D721Med (cell line): Measurements from ENCODE around the gene FNDC10.
"Not testable (repeated sequence)": the region's sequence is repeated elsewhere in the genome, so short reads cannot be mapped to it uniquely, and the experiment has no call there.

Experiments used
- DNase-seq: peaks from one replicate; pipeline ENCODE4 v3.0.0; 2011; ENCODE audit warnings: low spot score; ENCODE audit not compliant: insufficient read length
- FAIRE-seq: peaks from 2 replicates; lab custom pipeline; 2011; peaks lifted over from hg19 to GRCh38; lab: Jason Lieb, UNC
- TF ChIP-seq, protein P1 (sequence below): IDR thresholded peaks from 2 replicates; pipeline ENCODE4 v1.5.1; 2012; ENCODE audit warnings: mild to moderate bottlenecking, control low read depth; ENCODE audit not compliant: insufficient read depth; ENCODE audit errors: missing control alignments

The FNDC10 gene

DNA sequence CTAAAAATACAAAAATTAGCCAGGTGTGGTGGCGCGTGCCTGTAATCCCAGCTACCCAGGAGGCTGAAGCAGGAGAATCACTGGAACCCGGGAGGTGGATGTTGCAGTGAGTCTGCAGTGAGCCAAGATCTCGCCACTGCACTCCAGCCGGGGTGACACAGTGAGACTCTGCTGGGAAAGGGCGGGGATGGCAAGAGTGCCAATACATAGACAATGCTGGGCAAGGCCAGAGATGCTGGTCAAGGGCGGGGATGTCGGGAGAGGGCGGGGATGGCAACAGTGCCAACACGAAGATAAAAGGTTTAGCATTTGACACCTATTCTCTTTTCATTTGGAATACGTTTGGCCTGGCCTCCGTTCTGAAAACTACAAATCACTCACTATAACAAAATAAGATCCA is 36.2 kb downstream of the FNDC10 start:
- no peak for DNase-seq
- TF ChIP-seq, protein P1, sequence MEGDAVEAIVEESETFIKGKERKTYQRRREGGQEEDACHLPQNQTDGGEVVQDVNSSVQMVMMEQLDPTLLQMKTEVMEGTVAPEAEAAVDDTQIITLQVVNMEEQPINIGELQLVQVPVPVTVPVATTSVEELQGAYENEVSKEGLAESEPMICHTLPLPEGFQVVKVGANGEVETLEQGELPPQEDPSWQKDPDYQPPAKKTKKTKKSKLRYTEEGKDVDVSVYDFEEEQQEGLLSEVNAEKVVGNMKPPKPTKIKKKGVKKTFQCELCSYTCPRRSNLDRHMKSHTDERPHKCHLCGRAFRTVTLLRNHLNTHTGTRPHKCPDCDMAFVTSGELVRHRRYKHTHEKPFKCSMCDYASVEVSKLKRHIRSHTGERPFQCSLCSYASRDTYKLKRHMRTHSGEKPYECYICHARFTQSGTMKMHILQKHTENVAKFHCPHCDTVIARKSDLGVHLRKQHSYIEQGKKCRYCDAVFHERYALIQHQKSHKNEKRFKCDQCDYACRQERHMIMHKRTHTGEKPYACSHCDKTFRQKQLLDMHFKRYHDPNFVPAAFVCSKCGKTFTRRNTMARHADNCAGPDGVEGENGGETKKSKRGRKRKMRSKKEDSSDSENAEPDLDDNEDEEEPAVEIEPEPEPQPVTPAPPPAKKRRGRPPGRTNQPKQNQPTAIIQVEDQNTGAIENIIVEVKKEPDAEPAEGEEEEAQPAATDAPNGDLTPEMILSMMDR: no peak
- FAIRE-seq: no peak

DNA sequence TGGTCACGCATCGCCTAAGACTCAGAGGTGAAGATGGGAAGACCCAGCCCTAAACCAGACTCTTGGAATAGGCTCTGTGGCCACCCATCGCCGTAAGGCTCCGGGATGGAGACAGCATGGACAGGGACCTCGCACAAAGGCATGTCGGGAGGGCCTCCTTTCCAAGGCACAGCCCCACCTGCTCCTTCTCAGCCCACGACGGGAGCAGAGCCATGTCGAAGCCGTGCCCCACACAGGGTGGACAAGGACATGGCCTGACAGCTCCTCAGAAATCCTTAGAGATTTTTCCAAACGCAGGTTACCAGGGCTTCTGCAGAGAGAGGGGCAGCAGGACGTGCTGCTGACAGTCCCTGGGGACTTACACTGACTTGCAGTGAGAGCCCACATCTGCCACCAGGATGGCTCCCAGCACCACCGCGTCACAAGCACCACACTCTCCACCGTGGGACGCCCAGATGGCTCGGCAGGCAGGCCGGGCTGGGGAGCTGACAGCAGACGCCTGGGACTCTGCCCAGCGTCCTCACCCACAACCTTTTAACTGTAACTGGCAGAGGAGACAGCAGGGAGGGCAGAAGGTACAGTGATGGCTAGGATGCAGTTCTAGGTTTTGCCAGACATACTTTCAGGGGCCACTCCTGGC is 37.3 kb downstream of the FNDC10 start:
- FAIRE-seq (no peak), DNase-seq (no peak)
- TF ChIP-seq, protein P1: no peak

DNA sequence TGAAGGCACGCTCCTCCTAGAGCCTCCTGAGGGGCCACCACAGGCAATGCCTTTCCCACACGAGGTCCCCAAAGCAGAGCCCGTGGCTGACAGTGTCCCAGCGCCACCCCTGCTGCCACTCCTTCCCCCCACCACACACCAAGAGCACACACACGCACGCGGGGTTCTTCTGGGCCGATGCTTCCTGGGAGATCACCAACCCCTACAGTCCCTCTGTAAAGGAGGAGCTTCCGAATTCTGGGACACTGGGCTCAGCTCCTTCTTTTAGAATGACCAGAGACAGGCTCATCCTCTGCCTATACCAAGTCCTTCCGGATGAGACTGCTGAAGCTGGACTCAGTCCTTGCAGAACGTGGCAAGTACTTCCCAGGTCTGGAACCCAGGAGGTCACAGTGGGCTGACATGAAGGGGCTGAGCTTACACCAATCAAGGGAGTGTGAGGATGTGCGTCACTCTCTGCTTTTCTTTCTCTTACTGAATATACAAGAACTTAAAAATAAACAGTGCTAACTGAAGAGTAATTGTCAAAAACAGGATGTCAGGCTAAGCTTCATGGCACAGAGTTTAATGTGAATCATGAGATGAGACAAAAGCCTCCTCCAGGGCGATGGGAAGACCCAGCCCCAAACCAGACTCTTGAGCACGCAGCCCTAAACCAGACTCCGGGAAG is 38.0 kb downstream of the FNDC10 start:
- TF ChIP-seq, protein P1: no peak
- FAIRE-seq (no peak), DNase-seq (no peak)

DNA sequence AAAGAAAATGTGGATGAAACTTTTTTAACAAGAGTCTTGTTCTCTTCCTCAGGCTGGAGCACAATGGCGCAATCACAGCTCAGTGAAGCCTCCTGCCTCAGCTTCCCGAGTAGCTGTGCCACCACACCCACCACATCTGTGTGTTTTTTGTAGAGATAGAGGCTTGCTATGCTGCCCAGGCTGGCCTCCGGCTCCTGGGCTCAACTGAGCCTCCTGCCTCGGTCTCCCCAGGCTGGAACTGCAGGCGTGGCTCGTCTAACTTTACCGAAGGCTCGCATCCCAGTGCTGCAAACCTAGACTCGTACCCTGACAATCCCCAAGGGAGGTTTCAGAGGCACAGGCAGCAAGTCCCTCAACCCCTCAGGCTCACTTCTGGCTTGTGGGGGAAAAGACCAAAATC is 39.8 kb downstream of the FNDC10 start:
- no peak for DNase-seq
- TF ChIP-seq, protein P1: no peak
- no peak for FAIRE-seq

DNA sequence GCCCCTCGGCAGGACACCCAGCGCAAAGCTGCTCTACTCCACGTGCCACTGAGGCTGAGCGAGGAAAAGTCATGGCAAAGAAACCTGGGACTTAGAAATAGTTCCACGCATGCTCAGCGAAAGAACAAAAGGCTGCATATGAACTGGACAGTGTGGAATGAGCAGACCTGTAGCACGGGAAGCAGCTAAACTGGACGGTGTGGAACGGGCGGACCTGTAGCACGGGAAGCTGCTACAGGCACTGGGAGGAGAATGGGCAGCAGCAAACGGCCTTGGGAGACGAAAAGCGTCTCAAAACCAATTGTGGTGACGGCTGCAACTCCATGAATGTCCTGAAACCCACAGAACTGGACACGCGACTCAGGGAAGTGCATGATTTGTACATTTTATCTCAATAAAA is 40.9 kb downstream of the FNDC10 start:
- no peak for DNase-seq
- FAIRE-seq: no peak
- TF ChIP-seq, protein P1: no peak

DNA sequence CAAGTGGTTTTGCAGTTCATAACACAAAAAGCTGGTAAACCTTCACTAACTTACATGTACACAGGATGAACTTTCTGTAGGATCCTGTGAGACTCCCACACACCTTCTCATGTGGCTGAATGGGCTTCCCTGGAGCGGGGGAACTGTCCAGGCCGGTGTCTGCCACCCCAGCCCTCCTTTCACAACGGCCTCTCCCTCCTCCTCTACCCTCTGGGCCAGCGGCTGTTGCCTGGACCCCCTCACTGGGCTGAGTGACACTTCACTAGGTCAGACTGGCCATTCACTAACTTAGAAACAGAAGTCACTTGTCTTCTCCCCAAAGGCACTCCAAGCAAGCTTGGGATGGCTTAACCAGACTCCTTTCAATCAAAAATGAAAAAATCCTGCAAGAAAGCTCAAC is 41.3 kb downstream of the FNDC10 start:
- TF ChIP-seq, protein P1: no peak
- no peak for FAIRE-seq
- DNase-seq: no peak

DNA sequence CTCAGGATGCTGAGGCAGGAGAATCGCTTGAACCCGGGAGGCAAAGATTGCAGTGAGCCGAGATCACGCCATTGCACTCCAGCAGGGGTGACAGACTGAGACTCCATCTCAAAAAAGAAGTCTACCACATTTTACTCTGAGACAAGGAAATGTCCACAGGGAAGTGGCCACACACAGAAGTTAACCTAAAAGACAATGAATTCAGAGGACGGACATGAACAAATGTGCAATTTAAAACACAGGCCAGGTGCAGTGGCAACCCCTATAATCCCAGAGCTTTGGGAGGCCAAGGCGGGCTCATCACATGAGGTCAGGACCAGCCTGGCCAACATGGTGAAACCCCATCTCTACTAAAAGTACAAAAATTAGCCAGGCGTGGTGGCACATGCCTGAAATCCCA is 42.2 kb downstream of the FNDC10 start:
- not testable (repeated sequence) for DNase-seq, FAIRE-seq

DNA sequence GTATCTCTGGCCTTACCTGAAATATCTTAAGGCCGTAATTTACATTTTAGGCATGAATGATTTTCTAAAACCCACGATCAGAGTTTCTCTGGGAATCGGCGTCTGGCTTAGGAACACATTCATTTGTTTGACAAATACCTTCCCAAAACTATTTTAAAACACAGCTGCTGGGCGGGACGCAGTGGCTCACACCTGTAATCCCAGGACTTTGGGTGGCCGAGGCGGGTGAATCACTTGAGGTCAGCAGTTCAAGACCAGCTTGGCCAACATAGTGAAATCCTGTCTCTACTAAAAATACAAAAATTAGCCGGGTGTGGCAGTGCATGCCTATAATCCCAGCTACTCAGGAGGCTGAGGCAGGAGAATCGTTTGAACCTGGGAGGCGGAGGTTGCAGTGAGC is 43.0 kb downstream of the FNDC10 start:
- DNase-seq, FAIRE-seq: not testable (repeated sequence)
